Ishikawa (cell line): ENCODE results near the gene CRYBA1.

Source experiments
- CEBPB ChIP-seq: IDR thresholded peaks from 2 replicates; pipeline ENCODE4 v1.6.1; 2012
- CREB1 ChIP-seq: IDR thresholded peaks from 2 replicates; pipeline ENCODE4 v1.6.1; 2012; ENCODE audit warnings: low read depth
- EGR1 ChIP-seq: IDR thresholded peaks from 2 replicates; pipeline ENCODE4 v1.6.1; 2012
- EP300 ChIP-seq: IDR thresholded peaks from 2 replicates; pipeline ENCODE4 v1.6.1; 2012; ENCODE audit warnings: borderline replicate concordance
- FOXM1 ChIP-seq: IDR thresholded peaks from 2 replicates; pipeline ENCODE4 v1.6.1; 2012; ENCODE audit warnings: low read depth, borderline replicate concordance
- MAX ChIP-seq: IDR thresholded peaks from 2 replicates; pipeline ENCODE4 v1.6.1; 2012
- NFIC ChIP-seq: IDR thresholded peaks from 2 replicates; pipeline ENCODE4 v1.6.1; 2012
- RAD21 ChIP-seq: IDR thresholded peaks from 2 replicates; pipeline ENCODE4 v1.6.1; 2012; ENCODE audit warnings: low read depth
- TAF1 ChIP-seq: IDR thresholded peaks from 2 replicates; pipeline ENCODE4 v1.6.1; 2012; ENCODE audit warnings: low read depth, mild to moderate bottlenecking
- TCF12 ChIP-seq: IDR thresholded peaks from 2 replicates; pipeline ENCODE4 v1.6.1; 2012; ENCODE audit warnings: low read depth
- TEAD4 ChIP-seq: IDR thresholded peaks from 2 replicates; pipeline ENCODE4 v1.6.1; 2012
- USF1 ChIP-seq: IDR thresholded peaks from 2 replicates; pipeline ENCODE4 v1.6.1; 2012
- YY1 ChIP-seq: IDR thresholded peaks from 2 replicates; pipeline ENCODE4 v1.6.1; 2012; ENCODE audit warnings: low read depth
- ZBTB7A ChIP-seq: IDR thresholded peaks from 2 replicates; pipeline ENCODE4 v1.6.1; 2012; ENCODE audit warnings: low read depth
- TF ChIP-seq, protein P1 (sequence below): IDR thresholded peaks from 2 replicates; pipeline ENCODE4 v1.6.1; 2012; ENCODE audit warnings: low read depth, mild to moderate bottlenecking

CRYBA1 gene

GRCh38 chr17:29294580-29294900, 47.9 kb downstream of the CRYBA1 start:
- TF ChIP-seq TAF1 (no peak), NFIC (no peak), EGR1 (no peak), ZBTB7A (no peak), TCF12 (no peak), CEBPB (no peak), RAD21 (no peak), TEAD4 (no peak), YY1 (no peak)
- TF ChIP-seq, protein P1, sequence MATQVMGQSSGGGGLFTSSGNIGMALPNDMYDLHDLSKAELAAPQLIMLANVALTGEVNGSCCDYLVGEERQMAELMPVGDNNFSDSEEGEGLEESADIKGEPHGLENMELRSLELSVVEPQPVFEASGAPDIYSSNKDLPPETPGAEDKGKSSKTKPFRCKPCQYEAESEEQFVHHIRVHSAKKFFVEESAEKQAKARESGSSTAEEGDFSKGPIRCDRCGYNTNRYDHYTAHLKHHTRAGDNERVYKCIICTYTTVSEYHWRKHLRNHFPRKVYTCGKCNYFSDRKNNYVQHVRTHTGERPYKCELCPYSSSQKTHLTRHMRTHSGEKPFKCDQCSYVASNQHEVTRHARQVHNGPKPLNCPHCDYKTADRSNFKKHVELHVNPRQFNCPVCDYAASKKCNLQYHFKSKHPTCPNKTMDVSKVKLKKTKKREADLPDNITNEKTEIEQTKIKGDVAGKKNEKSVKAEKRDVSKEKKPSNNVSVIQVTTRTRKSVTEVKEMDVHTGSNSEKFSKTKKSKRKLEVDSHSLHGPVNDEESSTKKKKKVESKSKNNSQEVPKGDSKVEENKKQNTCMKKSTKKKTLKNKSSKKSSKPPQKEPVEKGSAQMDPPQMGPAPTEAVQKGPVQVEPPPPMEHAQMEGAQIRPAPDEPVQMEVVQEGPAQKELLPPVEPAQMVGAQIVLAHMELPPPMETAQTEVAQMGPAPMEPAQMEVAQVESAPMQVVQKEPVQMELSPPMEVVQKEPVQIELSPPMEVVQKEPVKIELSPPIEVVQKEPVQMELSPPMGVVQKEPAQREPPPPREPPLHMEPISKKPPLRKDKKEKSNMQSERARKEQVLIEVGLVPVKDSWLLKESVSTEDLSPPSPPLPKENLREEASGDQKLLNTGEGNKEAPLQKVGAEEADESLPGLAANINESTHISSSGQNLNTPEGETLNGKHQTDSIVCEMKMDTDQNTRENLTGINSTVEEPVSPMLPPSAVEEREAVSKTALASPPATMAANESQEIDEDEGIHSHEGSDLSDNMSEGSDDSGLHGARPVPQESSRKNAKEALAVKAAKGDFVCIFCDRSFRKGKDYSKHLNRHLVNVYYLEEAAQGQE: no peak

- TF ChIP-seq YY1 (no peak), CEBPB (no peak), TAF1 (no peak), USF1 (no peak), MAX (no peak), FOXM1 (no peak), RAD21 (no peak), CREB1 (no peak), TEAD4 (no peak), TCF12 (no peak), NFIC (no peak)
- TF ChIP-seq, protein P1: no peak
Observed at GRCh38 chr17:29295420-29295819, 48.8 kb downstream of the CRYBA1 start.

DNA sequence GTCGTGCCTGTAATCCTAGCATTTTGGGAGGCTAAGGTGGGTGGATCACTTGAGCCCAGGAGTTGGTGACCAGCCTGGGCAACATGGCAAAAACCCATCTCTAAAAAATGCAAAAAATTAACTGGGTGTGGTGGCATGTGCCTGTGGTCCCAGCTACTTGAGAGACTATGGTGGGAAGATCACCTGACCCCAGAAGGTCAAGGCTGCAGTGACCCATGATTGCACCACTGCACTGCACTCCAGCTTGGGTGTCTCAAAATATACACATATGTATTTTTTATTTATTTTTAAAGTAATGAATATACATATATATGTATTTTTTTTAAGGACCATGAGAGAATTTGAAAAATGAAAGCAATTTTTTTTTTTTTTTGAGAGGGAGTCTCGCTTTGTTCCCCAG, 52.4 kb downstream of the CRYBA1 start:
- no peak for TF ChIP-seq CEBPB
- no peak for TF ChIP-seq ZBTB7A
- TF ChIP-seq RAD21: no peak
- TF ChIP-seq MAX: no peak
- no peak for TF ChIP-seq NFIC
- no peak for TF ChIP-seq TAF1
- no peak for TF ChIP-seq EP300
- no peak for TF ChIP-seq TCF12
- no peak for TF ChIP-seq EGR1
- TF ChIP-seq CREB1: no peak
- TF ChIP-seq YY1: no peak
- TF ChIP-seq, protein P1: no peak
- no peak for TF ChIP-seq FOXM1
- TF ChIP-seq TEAD4: no peak
- no peak for TF ChIP-seq USF1

DNA sequence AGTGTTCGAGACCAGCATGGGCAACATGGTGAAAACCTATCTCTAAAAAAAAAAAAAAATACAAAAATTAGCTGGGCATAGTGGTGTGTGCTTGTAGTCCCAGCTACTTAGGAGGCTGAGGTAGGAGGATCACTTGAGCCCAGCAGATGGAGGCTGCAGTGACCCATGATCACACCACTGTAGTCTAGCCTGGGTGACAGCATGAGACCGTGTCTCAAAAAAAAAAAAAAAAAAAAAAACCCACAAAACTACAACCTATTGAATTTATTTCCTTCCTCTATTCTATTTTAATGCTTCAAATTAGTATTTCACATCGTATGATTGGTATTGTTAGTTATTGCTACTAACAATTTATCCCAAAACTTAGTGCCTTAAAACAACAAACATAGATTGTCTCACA, 56.7 kb downstream of the CRYBA1 start:
- TF ChIP-seq CEBPB (no peak), EP300 (no peak), MAX (no peak)
